WTC11 (cell line): ENCODE data around the gene IQGAP2. TPM values are rescaled to one million over a fixed set of nuclear protein-coding genes. Genes with fewer than 3 reads are reported as not detected.

Source experiments
- ATAC-seq: fragments of 200-7000 bp; cut with Tn5 transposase; 2 replicates; pipeline ENCODE4 v1.10.0; 2021; ENCODE audit warnings: mild to moderate bottlenecking, moderate library complexity
- CTCF ChIA-PET: fragments of 300-600 bp; sonication (Branson Sonifier 250); formaldehyde crosslinking; loops from one replicate; lab custom pipeline; 2021; ENCODE audit warnings: antibody characterized with exemption; lab: Charles Lee
- POLR2A ChIA-PET: fragments of 350-600 bp; sonication (Branson Sonifier 250); formaldehyde crosslinking; loops from one replicate; lab custom pipeline; 2021; ENCODE audit warnings: antibody characterized with exemption; lab: Charles Lee
- DNase-seq: peaks from one replicate; pipeline ENCODE4 v3.0.0; 2021; ENCODE audit warnings: low spot score
- H3K27ac Mint-ChIP-seq: 2 replicates; pipeline ENCODE4 v1.8.0; 2021; ENCODE audit warnings: mixed read lengths
- H3K27me3 Mint-ChIP-seq: 2 replicates; pipeline ENCODE4 v1.8.0; 2021; ENCODE audit warnings: low read depth, mild to moderate bottlenecking, moderate library complexity, mixed read lengths
- H3K36me3 Mint-ChIP-seq: 2 replicates; pipeline ENCODE4 v1.8.0; 2021; ENCODE audit warnings: mixed read lengths
- H3K4me1 Mint-ChIP-seq: 2 replicates; pipeline ENCODE4 v1.8.0; 2022; ENCODE audit warnings: mixed read lengths
- H3K4me3 Mint-ChIP-seq: 2 replicates; pipeline ENCODE4 v1.8.0; 2021; ENCODE audit warnings: mild to moderate bottlenecking, moderate library complexity, mixed read lengths
- H3K9me3 Mint-ChIP-seq: 2 replicates; pipeline ENCODE4 v1.8.0; 2021; ENCODE audit warnings: mixed read lengths
- AFF4 ChIP-seq: sonication (generic); formaldehyde crosslinking; IDR thresholded peaks from 2 replicates; pipeline ENCODE4 v1.8.1; 2023; ENCODE audit warnings: mild to moderate bottlenecking, missing genetic modification reagents, borderline replicate concordance
- CREM ChIP-seq: sonication (generic); formaldehyde crosslinking; IDR thresholded peaks from 2 replicates; pipeline ENCODE4 v1.8.1; 2022; ENCODE audit warnings: mild to moderate bottlenecking, missing genetic modification reagents, moderate library complexity
- E2F1 ChIP-seq: sonication (generic); formaldehyde crosslinking; IDR thresholded peaks from 2 replicates; pipeline ENCODE4 v1.8.0; 2022; ENCODE audit warnings: mild to moderate bottlenecking, missing genetic modification reagents
- GABPB1 ChIP-seq: sonication (generic); formaldehyde crosslinking; IDR thresholded peaks from 2 replicates; pipeline ENCODE4 v1.8.1; 2023; ENCODE audit warnings: mild to moderate bottlenecking, missing genetic modification reagents
- NFATC4 ChIP-seq: fragments of 250-450 bp; sonication (Bioruptor Pico); IDR thresholded peaks from 2 replicates; pipeline ENCODE4 v1.9.0; 2021; ENCODE audit warnings: mild to moderate bottlenecking
- NFE2L1 ChIP-seq: sonication (generic); formaldehyde crosslinking; IDR thresholded peaks from 2 replicates; pipeline ENCODE4 v1.8.1; 2023; ENCODE audit warnings: missing genetic modification reagents
- RELA ChIP-seq: sonication (generic); formaldehyde crosslinking; IDR thresholded peaks from 2 replicates; pipeline ENCODE4 v1.8.1; 2022; ENCODE audit warnings: missing genetic modification reagents, mild to moderate bottlenecking, borderline replicate concordance
- ZMAT4 ChIP-seq: fragments of 250-450 bp; sonication (Bioruptor Pico); IDR thresholded peaks from 2 replicates; pipeline ENCODE4 v1.9.0; 2021; ENCODE audit warnings: mild to moderate bottlenecking
- ZNF219 ChIP-seq: sonication (generic); formaldehyde crosslinking; IDR thresholded peaks from 2 replicates; pipeline ENCODE4 v1.8.0; 2023; ENCODE audit warnings: missing genetic modification reagents, mild to moderate bottlenecking, borderline replicate concordance
- ZNF416 ChIP-seq: fragments of 250-450 bp; sonication (Bioruptor Pico); IDR thresholded peaks from 2 replicates; pipeline ENCODE4 v1.9.0; 2021; ENCODE audit warnings: mild to moderate bottlenecking, inconsistent platforms
- ZNF532 ChIP-seq: fragments of 250-450 bp; sonication (Bioruptor Pico); IDR thresholded peaks from 2 replicates; pipeline ENCODE4 v1.9.0; 2021; ENCODE audit warnings: mild to moderate bottlenecking, borderline replicate concordance
- ZNF671 ChIP-seq: fragments of 250-450 bp; sonication (Bioruptor Pico); IDR thresholded peaks from 2 replicates; pipeline ENCODE4 v1.8.0; 2021; ENCODE audit warnings: mild to moderate bottlenecking
- ZSCAN18 ChIP-seq: fragments of 250-450 bp; sonication (Bioruptor Pico); IDR thresholded peaks from 2 replicates; pipeline ENCODE4 v2.1.2; 2022; ENCODE audit warnings: mild to moderate bottlenecking, moderate library complexity
- total RNA-seq: library from RNA; stranded (reverse); gene quantifications from 3 replicates; pipeline ENCODE4 v1.2.3, GENCODE V29; 2021

Gene IQGAP2
- total RNA-seq, 1 experiment from 2014 or later = 70.6 TPM

GRCh38 chr5:76400466-76400865 is 2.6 kb upstream of the IQGAP2 start (continued):
- no peak for TF ChIP-seq ZNF532 (CRISPR knock-in tag)
- no peak for TF ChIP-seq NFATC4 (CRISPR knock-in tag)
- no peak for TF ChIP-seq ZNF671 (CRISPR knock-in tag)
- TF ChIP-seq NFE2L1 = no peak
- TF ChIP-seq AFF4 (CRISPR knock-in tag) = no peak
- no peak for TF ChIP-seq GABPB1
- no peak for TF ChIP-seq ZNF219 (CRISPR knock-in tag)
- TF ChIP-seq RELA (CRISPR knock-in tag) = no peak
- no peak for TF ChIP-seq ZNF416 (CRISPR knock-in tag)

- CTCF ChIA-PET = interaction anchor here (0.6 to 5.1 kb wide), 16 partner anchors 10 to 373 kb away, joined by 3 to 71 read pairs (median 4); no protein-coding TSS in a partner anchor
- DNase-seq (no peak), ATAC-seq (no peak)
- Mint-ChIP-seq H3K9me3 (no peaks in the 10 kb centered on the region), H3K36me3 (no peaks in the 10 kb centered on the region), H3K4me3 (peak overlapping the region; percentile 90), H3K27me3 (no peaks in the 10 kb centered on the region; the same call in 1 of the 2 replicates), H3K4me1 (peaks cover 44% of the 10 kb centered on the region), H3K27ac (peak overlapping the region; percentile 59)
- POLR2A ChIA-PET = interaction anchor here (0.6 kb wide), 1 partner anchor 122 kb away, joined by 3 read pairs; no protein-coding TSS in a partner anchor
- TF ChIP-seq CREM (CRISPR knock-in tag) = no peak
- TF ChIP-seq E2F1 (CRISPR knock-in tag) = no peak
- TF ChIP-seq ZSCAN18 (CRISPR knock-in tag) = no peak
- no peak for TF ChIP-seq ZMAT4 (CRISPR knock-in tag)
Observed at GRCh38 chr5:76401801-76402250, 1.3 kb upstream of the IQGAP2 start.
